Measurements from ENCODE around the gene CACNG3. TPM values are rescaled to one million over a fixed set of nuclear protein-coding genes. Genes with fewer than 3 reads are reported as not detected.

Gene CACNG3
- not detected in 2 replicates for total RNA-seq (2021)
- not detected for Bru-seq, nascent RNA
- BruChase-seq, experiment 1, labeled RNA remaining after a 2-hour chase = not detected
- BruChase-seq, experiment 2, labeled RNA remaining after a 6-hour chase = not detected
- long read RNA-seq = 0 reads

DNA sequence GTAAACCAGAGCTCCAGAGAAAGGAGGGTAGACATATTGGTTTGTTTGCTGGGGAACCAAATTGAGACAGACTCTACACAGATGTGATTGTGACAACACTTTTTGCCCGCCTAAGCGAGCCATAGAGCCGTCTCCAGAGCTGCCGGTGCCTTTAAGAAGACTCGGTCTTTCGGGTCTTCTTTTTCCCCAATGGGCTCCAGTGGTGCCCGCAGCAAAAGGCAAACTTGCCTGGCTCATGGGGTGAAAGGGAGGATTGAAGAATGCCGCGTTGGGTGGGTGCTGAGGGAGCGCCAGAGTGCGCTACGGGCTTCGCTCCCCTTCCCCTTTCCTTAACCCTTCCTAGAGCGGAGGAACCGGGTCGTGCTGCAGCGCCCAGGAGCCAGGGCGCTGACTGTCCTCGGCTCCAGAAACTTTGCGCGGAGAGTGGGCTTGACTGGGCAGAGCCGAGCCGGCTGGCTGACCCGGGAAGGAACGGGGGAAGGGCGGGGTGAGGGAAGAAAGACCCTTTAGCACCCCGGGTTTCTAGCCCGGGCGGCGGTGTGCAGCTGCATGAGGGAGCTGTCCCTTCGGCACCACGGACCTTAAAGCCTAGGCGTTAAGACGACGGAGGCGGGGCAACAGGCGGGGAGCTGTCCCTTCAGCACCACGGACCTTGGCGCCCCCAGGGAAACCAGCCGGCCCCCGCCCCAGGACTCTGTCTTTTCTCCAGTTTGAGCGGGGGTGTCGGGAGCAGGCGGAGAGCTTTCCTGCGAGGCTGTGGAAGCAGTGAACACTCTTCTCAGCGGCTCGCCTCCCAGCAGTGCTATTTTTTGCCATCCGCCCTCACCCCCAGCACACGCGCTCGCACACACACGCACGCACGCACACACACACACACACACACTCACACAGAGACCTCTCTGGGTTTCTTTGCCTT, at the start of gene CACNG3:
Gene CACNG3 (plus strand): TSS at position 880 of the 916 bp plus-strand sequence. CDS start 420 bp downstream, outside the sequence.
- peaks cover 32% of the 10 kb centered on the region for H3K27me3 ChIP-seq (ENCODE audit: insufficient read depth, low read depth)
- peak in 1 of 2 experiments; percentile 4 for DNase-seq
- H4K20me1 ChIP-seq (ENCODE audit: insufficient read depth) = no peaks in the 10 kb centered on the region
- H3K4me3 ChIP-seq = no peak within 1 kb of the TSS
- H3K4me2 ChIP-seq = no peak within 1 kb of the TSS
- H3F3A ChIP-seq (ENCODE audit: insufficient read depth, low read depth) = no peaks in the 10 kb centered on the region
- H3K9me2 ChIP-seq (ENCODE audit: insufficient read depth) = no peaks in the 10 kb centered on the region
- H3K36me3 ChIP-seq (ENCODE audit: low read depth) = no peaks in the 10 kb centered on the region
- TF ChIP-seq EZH2 (IDR thresholded peaks at IDR 0.05; ENCODE audit: low read depth) = no peak
- TF ChIP-seq, protein P1, sequence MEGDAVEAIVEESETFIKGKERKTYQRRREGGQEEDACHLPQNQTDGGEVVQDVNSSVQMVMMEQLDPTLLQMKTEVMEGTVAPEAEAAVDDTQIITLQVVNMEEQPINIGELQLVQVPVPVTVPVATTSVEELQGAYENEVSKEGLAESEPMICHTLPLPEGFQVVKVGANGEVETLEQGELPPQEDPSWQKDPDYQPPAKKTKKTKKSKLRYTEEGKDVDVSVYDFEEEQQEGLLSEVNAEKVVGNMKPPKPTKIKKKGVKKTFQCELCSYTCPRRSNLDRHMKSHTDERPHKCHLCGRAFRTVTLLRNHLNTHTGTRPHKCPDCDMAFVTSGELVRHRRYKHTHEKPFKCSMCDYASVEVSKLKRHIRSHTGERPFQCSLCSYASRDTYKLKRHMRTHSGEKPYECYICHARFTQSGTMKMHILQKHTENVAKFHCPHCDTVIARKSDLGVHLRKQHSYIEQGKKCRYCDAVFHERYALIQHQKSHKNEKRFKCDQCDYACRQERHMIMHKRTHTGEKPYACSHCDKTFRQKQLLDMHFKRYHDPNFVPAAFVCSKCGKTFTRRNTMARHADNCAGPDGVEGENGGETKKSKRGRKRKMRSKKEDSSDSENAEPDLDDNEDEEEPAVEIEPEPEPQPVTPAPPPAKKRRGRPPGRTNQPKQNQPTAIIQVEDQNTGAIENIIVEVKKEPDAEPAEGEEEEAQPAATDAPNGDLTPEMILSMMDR (conservative IDR thresholded peaks at IDR 0.05) = no peak
- no TSS peak for BruUV-seq (replicated peaks)
- CTCF ChIA-PET = no interaction called here
- H3K27ac ChIP-seq = no peak within 1 kb of the TSS
- no peaks in the 10 kb centered on the region for H3K9me3 ChIP-seq (ENCODE audit: insufficient read depth, low read depth)
- H2AFZ ChIP-seq = no peak within 1 kb of the TSS
- no peaks in the 10 kb centered on the region for H3K4me1 ChIP-seq (replicated peaks; ENCODE audit: insufficient read depth)
- intact Hi-C loops (cut with micrococcal nuclease; ENCODE audit: unreplicated experiment) = no loop called here
- POLR2A ChIA-PET (ENCODE audit: unreplicated experiment) = no interaction called here
- no peaks in the 10 kb centered on the region for H3K79me2 ChIP-seq (ENCODE audit: low read depth)

DNA sequence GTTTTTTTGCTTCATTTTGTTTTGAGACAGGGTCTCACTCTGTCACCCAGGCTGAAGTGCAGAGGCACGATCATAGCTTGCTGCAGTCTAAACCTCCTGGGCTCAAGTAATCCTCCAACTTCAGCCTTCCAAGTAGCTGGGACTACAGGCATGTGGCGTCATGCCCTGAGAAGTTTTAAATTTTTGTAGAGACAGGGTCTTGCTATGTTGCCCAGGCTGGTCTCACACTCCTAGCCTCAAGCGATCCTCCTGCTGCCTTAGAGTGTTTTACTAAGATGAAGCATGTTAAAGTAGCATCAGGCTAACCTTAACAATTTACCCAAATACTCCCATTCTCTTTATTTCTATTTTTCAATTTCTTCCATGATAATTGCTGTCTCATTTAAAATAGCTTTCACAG, 49.2 kb upstream of the CACNG3 start:
- H3K4me3 ChIP-seq = no peak overlapping the region
- H2AFZ ChIP-seq = no peak overlapping the region
- BruUV-seq (replicated peaks) = no TSS peak
- H3K36me3 ChIP-seq (ENCODE audit: low read depth) = no peaks in the 10 kb centered on the region
- ChIA-PET POLR2A (ENCODE audit: unreplicated experiment) (no interaction called here), CTCF (no interaction called here)
- no peak for DNase-seq
- intact Hi-C loops (cut with micrococcal nuclease; ENCODE audit: unreplicated experiment) = no loop called here
- H3K79me2 ChIP-seq (ENCODE audit: low read depth) = no peaks in the 10 kb centered on the region
- no peaks in the 10 kb centered on the region for H3K4me1 ChIP-seq (replicated peaks; ENCODE audit: insufficient read depth)
- H3K27me3 ChIP-seq (ENCODE audit: insufficient read depth, low read depth) = peaks cover 39% of the 10 kb centered on the region
- no peak for TF ChIP-seq EZH2 (IDR thresholded peaks at IDR 0.05; ENCODE audit: low read depth)
- TF ChIP-seq, protein P1 (conservative IDR thresholded peaks at IDR 0.05) = no peak
- no peaks in the 10 kb centered on the region for H3F3A ChIP-seq (ENCODE audit: insufficient read depth, low read depth)
- H3K4me2 ChIP-seq = no peak overlapping the region
- no peaks in the 10 kb centered on the region for H3K9me3 ChIP-seq (ENCODE audit: insufficient read depth, low read depth)
- H3K9me2 ChIP-seq (ENCODE audit: insufficient read depth) = no peaks in the 10 kb centered on the region
- H4K20me1 ChIP-seq (ENCODE audit: insufficient read depth) = no peaks in the 10 kb centered on the region
- H3K27ac ChIP-seq = no peak overlapping the region

DNA sequence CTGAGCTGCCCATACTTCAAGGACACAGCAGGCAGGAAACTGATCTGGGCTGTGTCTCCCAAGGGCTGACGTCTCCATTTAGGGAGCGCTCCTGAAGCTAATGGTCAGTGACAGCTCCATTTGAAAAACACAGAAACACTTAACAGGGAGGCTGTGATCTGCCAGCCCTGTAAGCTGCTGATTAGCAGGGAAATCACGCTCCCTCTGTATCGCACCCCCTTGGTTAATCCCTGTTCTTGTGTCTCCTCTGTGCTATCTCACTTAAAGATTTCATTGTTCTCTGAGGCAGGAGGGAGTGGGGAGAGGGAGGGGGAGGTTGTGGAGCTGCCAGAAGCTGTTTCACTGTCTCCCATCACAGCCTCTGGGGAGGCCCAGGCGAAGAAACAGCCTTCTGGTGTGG, 47.4 kb upstream of the CACNG3 start:
- no peak for DNase-seq
- no TSS peak for BruUV-seq (replicated peaks)
- Histone ChIP-seq H2AFZ (no peak overlapping the region), H3K79me2 (ENCODE audit: low read depth) (no peaks in the 10 kb centered on the region), H3K4me1 (replicated peaks; ENCODE audit: insufficient read depth) (no peaks in the 10 kb centered on the region), H3K27ac (no peak overlapping the region), H3K9me3 (ENCODE audit: insufficient read depth, low read depth) (no peaks in the 10 kb centered on the region), H3K36me3 (ENCODE audit: low read depth) (no peaks in the 10 kb centered on the region), H4K20me1 (ENCODE audit: insufficient read depth) (no peaks in the 10 kb centered on the region), H3K4me3 (no peak overlapping the region), H3K4me2 (no peak overlapping the region), H3F3A (ENCODE audit: insufficient read depth, low read depth) (no peaks in the 10 kb centered on the region), H3K9me2 (ENCODE audit: insufficient read depth) (no peaks in the 10 kb centered on the region), H3K27me3 (ENCODE audit: insufficient read depth, low read depth) (peaks cover 47% of the 10 kb centered on the region)
- TF ChIP-seq, protein P1 (conservative IDR thresholded peaks at IDR 0.05) = no peak
- no peak for TF ChIP-seq EZH2 (IDR thresholded peaks at IDR 0.05; ENCODE audit: low read depth)
- ChIA-PET POLR2A (ENCODE audit: unreplicated experiment) (no interaction called here), CTCF (no interaction called here)
- intact Hi-C loops (cut with micrococcal nuclease; ENCODE audit: unreplicated experiment) = no loop called here

All from PC-9 (cell line).